HG03103 (cell line): Measurements from ENCODE around the gene CCM2.

Source experiments
- ATAC-seq: cut with Tn5 transposase; IDR thresholded peaks from one replicate; pipeline ENCODE4 v1.9.1; 2021; ENCODE audit warnings: low read depth; ENCODE audit not compliant: unreplicated experiment

Gene CCM2

GRCh38 chr7:45075871-45076796 is 76.1 kb downstream of the CCM2 start:
- no peak for ATAC-seq

GRCh38 chr7:45076946-45077345 is 76.9 kb downstream of the CCM2 start:
- no peak for ATAC-seq

- ATAC-seq, result no peak
Measured at GRCh38 chr7:45077579-45077978, 77.6 kb downstream of the CCM2 start.

- no peak for ATAC-seq
Measured at GRCh38 chr7:45078125-45078681, 78.2 kb downstream of the CCM2 start.

- no peak for ATAC-seq
Measured at GRCh38 chr7:45080265-45080957, 80.4 kb downstream of the CCM2 start.

- no peak for ATAC-seq
Measured at GRCh38 chr7:45080958-45081669, 81.1 kb downstream of the CCM2 start.

GRCh38 chr7:45081670-45081974 is 81.6 kb downstream of the CCM2 start:
- ATAC-seq, result no peak

GRCh38 chr7:45082031-45082830 is 82.2 kb downstream of the CCM2 start:
- no peak for ATAC-seq

GRCh38 chr7:45082831-45083331 is 82.9 kb downstream of the CCM2 start:
- ATAC-seq, result no peak

GRCh38 chr7:45084336-45084735 is 84.3 kb downstream of the CCM2 start:
- no peak for ATAC-seq

- ATAC-seq, result no peak
Measured at GRCh38 chr7:45084901-45085618, 85.1 kb downstream of the CCM2 start.

GRCh38 chr7:45085619-45086200 is 85.7 kb downstream of the CCM2 start:
- ATAC-seq, result no peak

- ATAC-seq, result no peak
Measured at GRCh38 chr7:45086331-45087065, 86.5 kb downstream of the CCM2 start.

- ATAC-seq, result no peak
Measured at GRCh38 chr7:45087301-45088145, 87.5 kb downstream of the CCM2 start.

- no peak for ATAC-seq
Measured at GRCh38 chr7:45088146-45088701, 88.2 kb downstream of the CCM2 start.

- ATAC-seq, result no peak
Measured at GRCh38 chr7:45088821-45089340, 88.9 kb downstream of the CCM2 start, which contains the start of gene NACAD. Gene NACAD (minus strand): TSS chr7:45088969. CDS start chr7:45088894, 75 bp downstream.
